Nephron progenitor cell (in vitro differentiated cells): ENCODE data around the gene NCKAP5L.

Source experiments
- DNase-seq: peaks from one replicate; pipeline ENCODE4 v3.0.0; 2021
- H3K27ac Mint-ChIP-seq: 2 replicates; pipeline ENCODE4 v1.8.0; 2021; ENCODE audit warnings: mild to moderate bottlenecking, moderate library complexity, mixed read lengths
- H3K27me3 Mint-ChIP-seq: 2 replicates; pipeline ENCODE4 v1.8.0; 2021; ENCODE audit warnings: mild to moderate bottlenecking, low read depth, mixed read lengths; ENCODE audit not compliant: poor library complexity
- H3K36me3 Mint-ChIP-seq: 2 replicates; pipeline ENCODE4 v1.8.0; 2021; ENCODE audit warnings: low read depth, mixed read lengths
- H3K4me1 Mint-ChIP-seq: 2 replicates; pipeline ENCODE4 v1.8.0; 2021; ENCODE audit warnings: mixed read lengths
- H3K4me3 Mint-ChIP-seq: 2 replicates; pipeline ENCODE4 v1.8.0; 2021; ENCODE audit warnings: mild to moderate bottlenecking, moderate library complexity, mixed read lengths
- H3K9me3 Mint-ChIP-seq: 2 replicates; pipeline ENCODE4 v1.8.0; 2021; ENCODE audit warnings: mild to moderate bottlenecking, moderate library complexity, mixed read lengths
- CTCF ChIP-seq: fragments of 200-600 bp; sonication (generic); IDR thresholded peaks from 2 replicates; pipeline ENCODE4 v1.5.0; 2021; ENCODE audit warnings: antibody characterized with exemption

Gene NCKAP5L

GRCh38 chr12:49811961-49812401 is 16.2 kb downstream of the NCKAP5L start:
- H3K4me3 Mint-ChIP-seq = no peak overlapping the region

GRCh38 chr12:49811136-49811535 is 17.1 kb downstream of the NCKAP5L start:
- TF ChIP-seq CTCF = no peak
- Mint-ChIP-seq H3K9me3 (no peaks in the 10 kb centered on the region), H3K27ac (peak overlapping the region; percentile 79), H3K36me3 (peaks cover 28% of the 10 kb centered on the region), H3K4me1 (peaks cover 63% of the 10 kb centered on the region), H3K27me3 (peaks cover 5% of the 10 kb centered on the region), H3K4me3 (no peak overlapping the region)
- DNase-seq = no peak

More at GRCh38 chr12:49811961-49812401, 16.2 kb downstream of the NCKAP5L start:
- no peak for TF ChIP-seq CTCF
- Mint-ChIP-seq H3K27me3 (no peaks in the 10 kb centered on the region), H3K9me3 (no peaks in the 10 kb centered on the region), H3K27ac (peak overlapping the region; percentile 97), H3K4me1 (peaks cover 55% of the 10 kb centered on the region), H3K36me3 (peaks cover 29% of the 10 kb centered on the region)
- no peak for DNase-seq

- Mint-ChIP-seq H3K4me3 (peak overlapping the region; percentile 60), H3K36me3 (peaks cover 30% of the 10 kb centered on the region)
Observed at GRCh38 chr12:49809906-49810389, 18.3 kb downstream of the NCKAP5L start.

GRCh38 chr12:49809381-49809905 is 18.8 kb downstream of the NCKAP5L start:
- Mint-ChIP-seq H3K27me3 (peaks cover 8% of the 10 kb centered on the region), H3K36me3 (peaks cover 26% of the 10 kb centered on the region), H3K4me1 (peaks cover 66% of the 10 kb centered on the region), H3K9me3 (no peaks in the 10 kb centered on the region), H3K4me3 (peak overlapping the region; percentile 60), H3K27ac (peak overlapping the region; percentile 98)
- no peak for TF ChIP-seq CTCF
- DNase-seq = no peak

More at GRCh38 chr12:49809906-49810389, 18.3 kb downstream of the NCKAP5L start:
- Mint-ChIP-seq H3K9me3 (no peaks in the 10 kb centered on the region), H3K27ac (peak overlapping the region; percentile 98), H3K4me1 (peaks cover 66% of the 10 kb centered on the region), H3K27me3 (peaks cover 8% of the 10 kb centered on the region)
- TF ChIP-seq CTCF = no peak
- no peak for DNase-seq

GRCh38 chr12:49808686-49809380 is 19.4 kb downstream of the NCKAP5L start:
- peaks cover 66% of the 10 kb centered on the region for H3K4me1 Mint-ChIP-seq
- H3K27me3 Mint-ChIP-seq = peaks cover 8% of the 10 kb centered on the region
- no peaks in the 10 kb centered on the region for H3K9me3 Mint-ChIP-seq
- H3K36me3 Mint-ChIP-seq = peaks cover 25% of the 10 kb centered on the region
- peak; percentile 37 for DNase-seq
- H3K27ac Mint-ChIP-seq = peak overlapping the region; percentile 98
- no peak for TF ChIP-seq CTCF
- H3K4me3 Mint-ChIP-seq = peak overlapping the region; percentile 23
